ENCODE results near the gene MMP24.

DNA sequence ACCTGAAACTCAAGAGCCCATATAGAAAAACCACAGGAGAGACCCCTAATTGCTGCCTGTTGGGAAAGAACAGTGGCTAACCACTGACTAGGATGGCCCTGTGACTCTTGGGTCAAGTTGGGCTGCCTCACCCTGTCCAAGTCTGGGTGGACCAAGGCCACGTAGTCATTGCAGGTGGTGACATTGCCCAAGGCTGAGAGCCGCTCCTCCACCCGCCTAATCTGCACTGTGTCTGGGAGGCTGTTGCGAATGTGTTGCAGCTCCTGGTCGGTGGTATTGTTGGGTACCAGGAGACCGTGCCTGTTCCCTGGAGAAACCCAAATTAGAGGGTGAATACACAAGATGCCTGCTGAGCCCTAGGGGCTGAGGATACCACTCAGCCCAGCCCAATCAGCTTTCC lies 54.0 kb downstream of the MMP24 start:
- TF ChIP-seq CTCF (IDR thresholded peaks at IDR 0.05; ENCODE audit: low read depth, low read length, poor library complexity, severe bottlenecking) = no peak
- TF ChIP-seq EZH2phosphoT487 (IDR thresholded peaks at IDR 0.05; ENCODE audit: borderline replicate concordance, low read length) = no peak

Measured in DOHH2 (cell line).